DND-41 (cell line): ENCODE data around the gene AIPL1.

ENCODE experiments used
- ATAC-seq: fragments of 200-7000 bp; cut with Tn5 transposase; 3 replicates; pipeline ENCODE4 v1.9.1; 2021; ENCODE audit warnings: low read depth; ENCODE audit not compliant: insufficient read depth
- DNase-seq: peaks from one replicate; pipeline ENCODE4 v3.0.0-alpha.2; 2020
- H2AFZ ChIP-seq: 2 replicates; pipeline ENCODE4 v1.6.0; 2012; ENCODE audit warnings: low read depth, low read length
- H3K27ac ChIP-seq: 2 replicates; pipeline ENCODE4 v1.5.1; 2012; ENCODE audit warnings: low read length, inconsistent platforms
- H3K27me3 ChIP-seq: fragments of 200-600 bp; sonication (generic); 2 replicates; pipeline ENCODE4 v1.6.0; 2012; ENCODE audit warnings: low read length, mild to moderate bottlenecking, inconsistent platforms; ENCODE audit not compliant: insufficient read depth, poor library complexity
- H3K36me3 ChIP-seq: 2 replicates; pipeline ENCODE4 v1.5.1; 2012; ENCODE audit warnings: low read length, inconsistent platforms; ENCODE audit not compliant: insufficient read depth
- H3K4me1 ChIP-seq: 2 replicates; pipeline ENCODE4 v1.5.1; 2012; ENCODE audit warnings: mild to moderate bottlenecking, low read length; ENCODE audit not compliant: insufficient read depth
- H3K4me2 ChIP-seq: 2 replicates; pipeline ENCODE4 v1.6.0; 2012; ENCODE audit warnings: mild to moderate bottlenecking, moderate library complexity, low read length, inconsistent platforms; ENCODE audit not compliant: insufficient read depth
- H3K4me3 ChIP-seq, 2 experiments: fragments of 200-600 bp in 1 of 2; shearing (Covaris generic) in 1 of 2; 2 replicates each; pipeline ENCODE4 v1.5.1; 2012 to 2016; ENCODE audit warnings: inconsistent platforms in 2 of 2, low read length in 2 of 2, mild to moderate bottlenecking in 2 of 2, low read depth in 1 of 2, moderate library complexity in 1 of 2
- H3K79me2 ChIP-seq: 2 replicates; pipeline ENCODE4 v1.6.0; 2012; ENCODE audit warnings: low read length, inconsistent platforms; ENCODE audit not compliant: insufficient read depth
- H3K9ac ChIP-seq: 2 replicates; pipeline ENCODE4 v1.6.0; 2012; ENCODE audit warnings: low read depth, mild to moderate bottlenecking, inconsistent platforms, low read length, moderate library complexity
- H3K9me3 ChIP-seq: 2 replicates; pipeline ENCODE4 v1.5.1; 2012; ENCODE audit warnings: low read length, moderate library complexity, mild to moderate bottlenecking, inconsistent platforms; ENCODE audit not compliant: insufficient read depth, severe bottlenecking
- H4K20me1 ChIP-seq: 2 replicates; pipeline ENCODE4 v1.6.0; 2012; ENCODE audit warnings: low read length; ENCODE audit not compliant: insufficient read depth
- EZH2 ChIP-seq: IDR thresholded peaks from 3 replicates; pipeline ENCODE4 v1.6.1; 2012; ENCODE audit warnings: borderline replicate concordance, low read depth, mild to moderate bottlenecking, moderate library complexity, low read length, inconsistent platforms; ENCODE audit not compliant: severe bottlenecking
- TF ChIP-seq, protein P1 (sequence below): IDR thresholded peaks from 2 replicates; pipeline ENCODE4 v1.5.1; 2012; ENCODE audit warnings: borderline replicate concordance, low read length, moderate library complexity, mild to moderate bottlenecking; ENCODE audit not compliant: poor library complexity, severe bottlenecking; ENCODE audit errors: extremely low read depth

Gene AIPL1

DNA sequence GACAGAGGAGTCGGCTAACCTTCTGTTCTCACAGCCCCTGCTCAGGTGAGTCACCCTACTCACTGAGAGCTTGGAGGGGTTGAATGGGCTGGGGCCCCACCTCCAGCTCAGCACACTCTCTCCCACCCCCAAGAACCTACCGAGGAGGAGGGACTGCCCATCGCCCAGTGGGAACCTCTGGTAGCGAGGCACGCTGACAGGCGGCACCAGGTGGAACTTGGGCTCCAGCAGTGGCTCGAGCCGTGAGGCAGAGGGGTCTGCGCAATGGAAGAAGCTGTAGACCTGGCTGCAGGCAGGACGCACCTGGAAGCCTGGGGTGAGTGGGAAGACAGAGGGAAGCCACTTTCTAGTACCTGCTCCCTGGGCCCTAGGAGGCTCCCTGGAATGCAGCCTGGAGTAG, 37.6 kb upstream of the AIPL1 start:
- no peak overlapping the region for H3K4me3 ChIP-seq
- no peaks in the 10 kb centered on the region for H3K36me3 ChIP-seq
- TF ChIP-seq, protein P1, sequence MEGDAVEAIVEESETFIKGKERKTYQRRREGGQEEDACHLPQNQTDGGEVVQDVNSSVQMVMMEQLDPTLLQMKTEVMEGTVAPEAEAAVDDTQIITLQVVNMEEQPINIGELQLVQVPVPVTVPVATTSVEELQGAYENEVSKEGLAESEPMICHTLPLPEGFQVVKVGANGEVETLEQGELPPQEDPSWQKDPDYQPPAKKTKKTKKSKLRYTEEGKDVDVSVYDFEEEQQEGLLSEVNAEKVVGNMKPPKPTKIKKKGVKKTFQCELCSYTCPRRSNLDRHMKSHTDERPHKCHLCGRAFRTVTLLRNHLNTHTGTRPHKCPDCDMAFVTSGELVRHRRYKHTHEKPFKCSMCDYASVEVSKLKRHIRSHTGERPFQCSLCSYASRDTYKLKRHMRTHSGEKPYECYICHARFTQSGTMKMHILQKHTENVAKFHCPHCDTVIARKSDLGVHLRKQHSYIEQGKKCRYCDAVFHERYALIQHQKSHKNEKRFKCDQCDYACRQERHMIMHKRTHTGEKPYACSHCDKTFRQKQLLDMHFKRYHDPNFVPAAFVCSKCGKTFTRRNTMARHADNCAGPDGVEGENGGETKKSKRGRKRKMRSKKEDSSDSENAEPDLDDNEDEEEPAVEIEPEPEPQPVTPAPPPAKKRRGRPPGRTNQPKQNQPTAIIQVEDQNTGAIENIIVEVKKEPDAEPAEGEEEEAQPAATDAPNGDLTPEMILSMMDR = no peak
- no peak for TF ChIP-seq EZH2
- no peaks in the 10 kb centered on the region for H3K4me1 ChIP-seq
- H2AFZ ChIP-seq = no peak overlapping the region
- H3K27ac ChIP-seq = no peak overlapping the region
- no peak for DNase-seq
- no peaks in the 10 kb centered on the region for H3K9me3 ChIP-seq
- H4K20me1 ChIP-seq = peaks cover 3% of the 10 kb centered on the region
- ATAC-seq = no peak
- no peak overlapping the region for H3K4me2 ChIP-seq
- H3K27me3 ChIP-seq = no peaks in the 10 kb centered on the region
- H3K79me2 ChIP-seq = no peaks in the 10 kb centered on the region
- H3K9ac ChIP-seq = no peak overlapping the region

DNA sequence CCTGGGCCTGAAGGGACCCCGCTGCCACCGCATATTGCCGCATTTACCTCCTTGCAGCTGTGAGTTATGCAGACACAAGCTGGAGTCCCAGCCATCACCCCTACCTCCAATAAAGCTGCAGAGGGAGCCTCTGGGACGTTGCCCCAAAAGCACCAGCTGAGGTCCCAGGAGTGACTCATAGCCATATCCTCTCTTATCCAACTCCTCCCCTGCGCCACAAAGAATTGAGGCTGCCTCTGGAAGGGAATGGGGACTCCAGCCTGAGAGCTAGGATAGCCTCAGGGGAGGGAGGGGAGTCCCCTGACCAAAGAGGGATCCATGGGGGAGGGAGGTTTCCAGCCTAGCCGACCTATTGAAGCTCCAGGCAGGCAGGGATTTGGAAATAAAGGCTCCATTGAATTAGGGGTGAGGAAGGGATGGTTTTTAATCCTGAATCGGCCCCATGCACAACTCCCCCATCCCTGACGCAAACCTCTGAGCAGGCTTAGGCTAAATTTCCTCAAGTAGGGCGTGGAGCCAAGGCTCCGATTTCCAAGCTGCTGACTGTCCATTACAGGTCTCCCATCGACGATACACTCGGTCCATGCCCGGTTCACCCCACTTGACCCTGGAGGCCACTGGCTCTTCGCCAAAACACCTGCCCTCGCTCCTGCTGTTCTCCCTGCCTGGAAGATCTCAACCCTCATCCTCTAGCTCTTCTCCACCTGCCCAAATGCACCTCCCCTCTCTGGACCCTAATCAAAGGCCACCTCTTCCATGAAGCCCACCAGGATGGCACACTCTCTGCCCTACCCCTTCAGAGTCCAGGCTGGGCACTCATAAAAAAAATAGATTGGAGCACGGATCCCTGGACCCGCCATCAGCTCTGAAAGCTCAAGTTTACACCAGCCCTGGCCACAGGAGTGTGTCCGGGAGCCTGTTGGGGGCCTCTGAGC, 36.9 kb upstream of the AIPL1 start:
- Histone ChIP-seq H3K4me2 (no peak overlapping the region), H3K4me1 (no peaks in the 10 kb centered on the region), H2AFZ (no peak overlapping the region), H3K27ac (no peak overlapping the region), H3K79me2 (no peaks in the 10 kb centered on the region), H3K4me3 (no peak overlapping the region), H3K9me3 (no peaks in the 10 kb centered on the region), H3K36me3 (no peaks in the 10 kb centered on the region), H3K9ac (no peak overlapping the region), H3K27me3 (peaks cover 5% of the 10 kb centered on the region), H4K20me1 (peaks cover 3% of the 10 kb centered on the region)
- TF ChIP-seq, protein P1 = no peak
- TF ChIP-seq EZH2 = no peak
- DNase-seq (no peak), ATAC-seq (peak; percentile 17; the same call in 1 of the 3 replicates)

DNA sequence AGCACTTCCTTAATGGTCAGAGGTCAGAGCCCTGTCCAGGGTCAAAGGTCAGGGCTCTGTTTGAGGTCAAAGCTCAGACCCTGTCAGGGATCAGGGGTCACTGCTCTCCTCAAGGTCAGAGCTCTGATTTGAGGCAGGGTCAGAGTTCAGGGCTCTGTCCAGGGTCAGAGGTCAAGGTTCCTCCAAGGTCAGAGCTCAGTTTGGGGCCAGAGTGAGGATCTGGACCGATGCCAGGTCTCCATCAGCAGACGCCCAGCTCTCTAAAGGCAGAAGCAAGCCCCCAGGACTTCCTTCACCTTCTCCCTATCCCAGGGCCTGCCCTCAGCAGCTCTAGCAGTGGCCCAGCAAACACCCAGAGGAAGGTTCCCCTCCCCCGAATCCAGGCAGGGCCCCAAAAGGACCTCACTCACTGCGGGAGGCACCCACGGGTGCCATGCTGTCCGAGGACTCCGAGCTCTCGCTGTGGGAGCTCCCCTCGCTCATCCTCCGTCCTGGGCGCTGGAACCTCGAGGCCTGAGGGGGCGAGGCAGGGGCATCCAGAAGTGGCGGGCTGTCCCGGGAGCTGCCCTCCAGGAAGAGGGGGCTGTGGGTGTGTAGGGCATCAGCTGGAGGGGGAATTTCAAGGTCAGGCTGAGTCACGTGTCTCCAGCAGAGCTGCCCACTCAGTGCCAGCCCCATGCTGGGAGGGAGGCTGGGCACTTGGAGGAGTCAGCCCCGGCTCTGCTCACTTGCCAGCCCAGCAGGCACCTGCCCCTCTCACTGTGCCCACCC, 36.0 kb upstream of the AIPL1 start:
- Histone ChIP-seq H3K9me3 (no peaks in the 10 kb centered on the region), H3K36me3 (no peaks in the 10 kb centered on the region), H3K27ac (no peak overlapping the region), H3K4me3 (no peak overlapping the region), H2AFZ (no peak overlapping the region), H3K79me2 (no peaks in the 10 kb centered on the region), H3K4me2 (no peak overlapping the region), H3K9ac (no peak overlapping the region), H3K4me1 (no peaks in the 10 kb centered on the region), H4K20me1 (peaks cover 3% of the 10 kb centered on the region), H3K27me3 (peaks cover 5% of the 10 kb centered on the region)
- DNase-seq (no peak), ATAC-seq (no peak)
- TF ChIP-seq EZH2 = no peak
- TF ChIP-seq, protein P1 = no peak
